ENCODE data around the gene PCBD1.

The PCBD1 gene

DNA sequence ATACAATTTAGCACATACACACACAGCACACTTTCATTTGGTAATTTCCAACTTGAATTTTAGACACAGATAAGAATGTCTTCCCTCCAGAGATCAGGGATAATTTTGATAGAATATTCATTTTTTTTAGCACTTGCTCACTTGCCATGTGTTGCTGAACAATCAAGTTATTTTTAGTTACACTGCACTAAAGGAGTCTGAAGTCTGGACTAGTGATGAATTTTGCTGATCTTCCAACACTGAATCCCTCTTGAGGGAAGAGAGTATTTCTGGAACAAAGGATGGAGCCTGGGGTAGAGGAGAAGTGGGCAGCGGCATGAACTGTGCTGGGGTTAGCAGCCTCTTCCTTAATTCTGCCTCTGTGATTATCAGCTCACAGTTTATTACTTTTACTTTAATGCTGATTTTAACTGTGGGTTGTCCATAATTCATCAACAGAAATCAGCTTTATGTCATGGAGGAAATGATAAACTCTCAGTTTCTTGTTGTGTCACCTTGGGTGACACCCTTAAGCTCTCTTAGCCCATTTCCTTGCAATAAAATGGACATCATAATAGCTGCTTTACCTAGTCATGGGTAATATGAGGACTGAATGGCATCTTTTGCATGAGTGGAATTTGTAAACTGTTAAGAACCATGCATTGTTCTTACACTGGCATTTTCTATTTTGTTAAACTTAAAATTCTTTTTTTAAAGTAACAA lies 40.6 kb downstream of the PCBD1 start:
- no peak overlapping the region for H3K4me3 ChIP-seq (replicated peaks; ENCODE audit: low read depth, low read length)
- TF ChIP-seq, protein P1, sequence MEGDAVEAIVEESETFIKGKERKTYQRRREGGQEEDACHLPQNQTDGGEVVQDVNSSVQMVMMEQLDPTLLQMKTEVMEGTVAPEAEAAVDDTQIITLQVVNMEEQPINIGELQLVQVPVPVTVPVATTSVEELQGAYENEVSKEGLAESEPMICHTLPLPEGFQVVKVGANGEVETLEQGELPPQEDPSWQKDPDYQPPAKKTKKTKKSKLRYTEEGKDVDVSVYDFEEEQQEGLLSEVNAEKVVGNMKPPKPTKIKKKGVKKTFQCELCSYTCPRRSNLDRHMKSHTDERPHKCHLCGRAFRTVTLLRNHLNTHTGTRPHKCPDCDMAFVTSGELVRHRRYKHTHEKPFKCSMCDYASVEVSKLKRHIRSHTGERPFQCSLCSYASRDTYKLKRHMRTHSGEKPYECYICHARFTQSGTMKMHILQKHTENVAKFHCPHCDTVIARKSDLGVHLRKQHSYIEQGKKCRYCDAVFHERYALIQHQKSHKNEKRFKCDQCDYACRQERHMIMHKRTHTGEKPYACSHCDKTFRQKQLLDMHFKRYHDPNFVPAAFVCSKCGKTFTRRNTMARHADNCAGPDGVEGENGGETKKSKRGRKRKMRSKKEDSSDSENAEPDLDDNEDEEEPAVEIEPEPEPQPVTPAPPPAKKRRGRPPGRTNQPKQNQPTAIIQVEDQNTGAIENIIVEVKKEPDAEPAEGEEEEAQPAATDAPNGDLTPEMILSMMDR (IDR thresholded peaks at IDR 0.05; ENCODE audit: low read length, missing control alignments) = no peak
- DNase-seq (ENCODE audit: low read depth) = no peak

DNA sequence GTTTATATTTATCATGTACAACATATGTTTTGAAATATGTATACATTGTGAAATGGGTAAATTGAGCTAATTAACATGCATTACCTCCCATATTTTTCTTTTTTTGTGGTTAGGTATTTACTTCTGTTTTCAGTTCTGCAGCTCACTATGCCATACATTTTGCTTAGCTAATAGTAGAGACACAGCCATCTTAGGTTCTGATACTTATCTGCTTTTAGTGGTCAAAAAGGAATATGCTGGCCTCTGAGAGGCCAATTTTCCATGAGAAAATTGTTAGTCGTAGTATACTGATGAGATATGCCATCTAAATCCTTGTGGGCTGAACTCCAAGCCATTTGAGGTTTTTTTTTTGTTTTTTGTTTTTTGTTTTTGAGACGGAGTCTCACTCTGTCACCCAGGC lies 41.6 kb downstream of the PCBD1 start:
- no peak overlapping the region for H3K4me3 ChIP-seq (replicated peaks; ENCODE audit: low read depth, low read length)
- TF ChIP-seq, protein P1 (IDR thresholded peaks at IDR 0.05; ENCODE audit: low read length, missing control alignments) = no peak
- no peak for DNase-seq (ENCODE audit: low read depth)

DNA sequence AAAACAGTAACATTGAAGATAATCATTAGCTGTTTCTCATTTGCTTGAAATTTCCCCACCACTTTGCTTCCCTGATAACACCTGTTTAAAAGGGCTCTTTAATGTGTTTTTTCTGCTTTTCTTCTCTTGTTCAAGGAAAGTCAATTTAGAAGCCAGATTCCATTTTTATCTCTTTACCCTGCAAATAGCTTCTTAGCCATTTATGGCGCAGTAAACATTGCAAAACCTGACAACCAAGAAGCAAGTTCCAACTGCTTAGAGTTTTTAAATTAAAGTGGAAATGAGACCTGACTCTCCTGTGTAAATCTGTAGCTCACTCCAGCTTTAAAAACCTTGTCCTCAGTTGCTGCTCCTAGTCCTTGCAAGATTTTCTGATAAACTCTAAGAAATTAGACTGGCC lies 42.5 kb downstream of the PCBD1 start:
- DNase-seq (ENCODE audit: low read depth) = no peak

DNA sequence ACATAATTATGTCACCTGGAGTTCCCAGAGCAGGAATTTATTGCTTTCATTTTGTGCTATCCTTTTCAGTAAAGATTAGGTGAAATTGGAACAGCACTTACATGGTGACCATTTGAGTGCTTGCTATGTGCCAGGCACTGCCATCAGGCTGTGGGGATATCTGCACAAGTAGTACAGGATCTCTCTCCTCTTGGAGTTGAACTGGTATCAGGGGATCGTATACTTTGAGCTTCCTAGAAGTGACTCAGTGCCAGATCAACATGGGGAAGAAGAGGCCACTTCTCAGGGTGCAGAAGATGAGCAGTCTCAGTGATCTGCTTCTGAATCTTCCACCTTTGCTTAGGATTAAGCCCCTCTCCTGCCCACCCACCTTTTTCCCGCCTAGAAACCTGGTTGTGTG lies 43.1 kb downstream of the PCBD1 start:
- TF ChIP-seq, protein P1 (IDR thresholded peaks at IDR 0.05; ENCODE audit: low read length, missing control alignments) = no peak
- no peak for DNase-seq (ENCODE audit: low read depth)

More for the DNA sequence above, 42.5 kb downstream of the PCBD1 start:
- no peak overlapping the region for H3K4me3 ChIP-seq (replicated peaks; ENCODE audit: low read depth, low read length)
- TF ChIP-seq, protein P1 (IDR thresholded peaks at IDR 0.05; ENCODE audit: low read length, missing control alignments) = no peak

DNA sequence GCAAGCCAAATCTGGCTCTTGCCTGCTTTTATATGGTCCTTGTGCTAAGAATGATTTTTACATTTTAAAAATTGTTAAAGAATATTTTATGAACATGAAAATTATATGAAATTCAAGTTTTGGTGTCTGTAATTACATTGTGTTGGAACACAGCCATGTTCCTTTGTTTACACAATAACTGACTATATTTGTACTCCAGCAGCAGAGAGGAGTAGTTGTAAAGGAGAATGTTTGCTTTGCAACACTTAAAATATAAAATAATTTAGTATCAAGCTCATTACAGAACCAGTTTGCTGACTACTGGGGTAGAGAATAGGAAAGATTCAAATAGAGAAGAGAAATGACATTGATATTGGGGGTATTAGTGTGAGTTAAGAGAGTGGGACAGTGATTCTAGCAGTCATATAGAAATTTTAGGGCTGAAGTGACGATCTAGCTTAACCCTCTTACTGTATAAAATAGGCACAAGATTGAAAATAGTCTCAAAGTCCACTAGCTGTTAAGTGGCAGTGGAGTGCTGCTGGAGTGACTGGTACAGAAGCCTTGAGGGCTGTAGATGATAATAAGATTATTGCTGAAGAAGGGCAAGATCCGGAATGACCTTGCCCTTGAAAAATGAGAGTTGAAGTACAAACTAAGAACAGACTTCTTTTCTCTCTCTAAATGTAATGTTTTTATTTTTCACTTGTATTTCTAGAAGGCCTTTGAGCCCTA lies 44.4 kb downstream of the PCBD1 start:
- no peak overlapping the region for H3K4me3 ChIP-seq (replicated peaks; ENCODE audit: low read depth, low read length)
- DNase-seq (ENCODE audit: low read depth) = no peak
- TF ChIP-seq, protein P1 (IDR thresholded peaks at IDR 0.05; ENCODE audit: low read length, missing control alignments) = no peak

More for the DNA sequence above, 43.1 kb downstream of the PCBD1 start:
- no peak overlapping the region for H3K4me3 ChIP-seq (replicated peaks; ENCODE audit: low read depth, low read length)

DNA sequence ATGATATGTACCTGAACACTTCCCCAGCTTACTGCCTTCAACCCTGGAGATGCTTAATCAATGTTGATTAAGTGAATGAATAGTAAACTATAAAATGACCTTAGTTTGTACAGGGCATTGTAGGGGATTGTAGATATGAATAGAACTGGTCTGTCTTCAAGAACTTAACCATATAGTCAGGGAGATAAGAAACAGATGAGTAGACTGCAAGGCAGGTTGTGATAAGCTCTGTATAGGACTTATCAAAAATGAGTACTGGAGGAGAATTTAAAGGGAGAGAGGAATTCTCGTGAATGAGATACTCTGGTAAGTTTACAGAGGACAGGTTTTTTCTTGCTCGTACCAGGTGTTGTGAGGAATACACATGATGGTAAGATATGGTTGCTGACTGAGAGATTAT lies 45.0 kb downstream of the PCBD1 start:
- no peak overlapping the region for H3K4me3 ChIP-seq (replicated peaks; ENCODE audit: low read depth, low read length)
- TF ChIP-seq, protein P1 (IDR thresholded peaks at IDR 0.05; ENCODE audit: low read length, missing control alignments) = no peak

More for the DNA sequence above, 45.0 kb downstream of the PCBD1 start:
- no peak for DNase-seq (ENCODE audit: low read depth)
